Activated CD8-positive, alpha-beta T cell treated with anti-CD3 and anti-CD28 coated beads for 36 hours (primary cell): Measurements from ENCODE around the gene RRAD. TPM values are rescaled to one million over a fixed set of nuclear protein-coding genes. Genes with fewer than 3 reads are reported as not detected.
A peak's percentile ranks its signal among the peaks of the same experiment; 100 is the strongest.

Source experiments
- ATAC-seq: fragments of 200-7000 bp; cut with Tn5 transposase; one replicate; pipeline ENCODE4 v1.10.0; 2021; ENCODE audit warnings: mild to moderate bottlenecking, moderate library complexity
- CTCF ChIA-PET: fragments of 350-600 bp; sonication (Branson Sonifier 250); formaldehyde crosslinking; loops from one replicate; lab custom pipeline; 2021; ENCODE audit warnings: antibody characterized with exemption; lab: Charles Lee
- POLR2A ChIA-PET: fragments of 350-600 bp; sonication (Branson Sonifier 250); formaldehyde crosslinking; loops from one replicate; lab custom pipeline; 2021; ENCODE audit warnings: antibody characterized with exemption; lab: Charles Lee
- DNase-seq: peaks from one replicate; pipeline ENCODE4 v3.0.0-alpha.2; 2020
- H3K27ac Mint-ChIP-seq: one replicate; pipeline ENCODE4 v1.8.0; 2021; ENCODE audit warnings: mild to moderate bottlenecking, mixed read lengths
- H3K27me3 Mint-ChIP-seq: one replicate; pipeline ENCODE4 v1.8.0; 2021; ENCODE audit warnings: mixed read lengths
- H3K36me3 Mint-ChIP-seq: one replicate; pipeline ENCODE4 v1.8.0; 2021; ENCODE audit warnings: low read depth, mixed read lengths
- H3K4me1 Mint-ChIP-seq: one replicate; pipeline ENCODE4 v1.8.0; 2021; ENCODE audit warnings: low read depth, mixed read lengths
- H3K4me3 Mint-ChIP-seq: one replicate; pipeline ENCODE4 v1.8.0; 2021; ENCODE audit warnings: mild to moderate bottlenecking, moderate library complexity, mixed read lengths
- H3K9me3 Mint-ChIP-seq: one replicate; pipeline ENCODE4 v1.8.0; 2021; ENCODE audit warnings: mixed read lengths
- intact Hi-C: fragments of 100-400 bp; cut with micrococcal nuclease; formaldehyde crosslinking; loops from one replicate; pipeline ENCODE4 v1.10.0; 2022
- total RNA-seq, 2 experiments: library from RNA; stranded (reverse); gene quantifications; one replicate each; pipeline ENCODE4 v1.2.3, GENCODE V29; 2021
- TF ChIP-seq, protein P1 (sequence below): fragments of 200-600 bp; IDR thresholded peaks from one replicate; pipeline ENCODE4 v1.8.0; 2022; ENCODE audit warnings: antibody characterized with exemption, mild to moderate bottlenecking

The RRAD gene
- total RNA-seq, 2 experiments from 2014 or later = 0.61 to 1.1 TPM

DNA sequence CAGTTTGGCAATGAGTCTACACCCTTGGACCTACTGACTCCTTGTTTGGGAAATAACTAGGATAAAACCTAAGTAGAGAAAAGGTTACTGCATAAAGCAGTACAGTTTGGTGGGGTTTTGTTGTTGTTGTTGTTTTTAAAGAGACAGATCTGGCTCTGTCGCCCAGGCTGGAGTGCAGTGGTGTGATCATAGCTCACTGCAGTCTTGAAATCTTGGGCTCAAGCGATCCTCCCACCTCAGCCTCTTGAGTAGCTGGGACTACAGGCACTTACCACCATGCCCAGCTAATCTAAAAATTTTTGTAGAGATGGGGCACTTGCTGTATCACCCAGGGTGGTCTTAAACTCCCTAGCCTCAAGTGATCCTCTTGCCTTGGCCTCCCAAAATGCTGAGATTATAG, 43.8 kb downstream of the RRAD start:
- ChIA-PET POLR2A (interaction anchor here (1.0 to 3.3 kb wide), 7 partner anchors 9 to 51 kb away, joined by 3 to 28 read pairs (median 5); no protein-coding TSS in a partner anchor), CTCF (interaction anchor here (0.7 to 5.5 kb wide), 13 partner anchors 9 to 329 kb away, joined by 3 to 40 read pairs (median 4); partner anchors contain the start of genes CKLF, DYNC1LI2 and NAE1)
- intact Hi-C loops = no loop called here
- H3K36me3 Mint-ChIP-seq = peaks cover 34% of the 10 kb centered on the region
- ATAC-seq (no peak), DNase-seq (no peak)
- H3K27me3 Mint-ChIP-seq = no peaks in the 10 kb centered on the region
- peaks cover 5% of the 10 kb centered on the region for H3K9me3 Mint-ChIP-seq
- H3K27ac Mint-ChIP-seq = peak overlapping the region; percentile 34
- peak overlapping the region; percentile 95 for H3K4me3 Mint-ChIP-seq
- TF ChIP-seq, protein P1, sequence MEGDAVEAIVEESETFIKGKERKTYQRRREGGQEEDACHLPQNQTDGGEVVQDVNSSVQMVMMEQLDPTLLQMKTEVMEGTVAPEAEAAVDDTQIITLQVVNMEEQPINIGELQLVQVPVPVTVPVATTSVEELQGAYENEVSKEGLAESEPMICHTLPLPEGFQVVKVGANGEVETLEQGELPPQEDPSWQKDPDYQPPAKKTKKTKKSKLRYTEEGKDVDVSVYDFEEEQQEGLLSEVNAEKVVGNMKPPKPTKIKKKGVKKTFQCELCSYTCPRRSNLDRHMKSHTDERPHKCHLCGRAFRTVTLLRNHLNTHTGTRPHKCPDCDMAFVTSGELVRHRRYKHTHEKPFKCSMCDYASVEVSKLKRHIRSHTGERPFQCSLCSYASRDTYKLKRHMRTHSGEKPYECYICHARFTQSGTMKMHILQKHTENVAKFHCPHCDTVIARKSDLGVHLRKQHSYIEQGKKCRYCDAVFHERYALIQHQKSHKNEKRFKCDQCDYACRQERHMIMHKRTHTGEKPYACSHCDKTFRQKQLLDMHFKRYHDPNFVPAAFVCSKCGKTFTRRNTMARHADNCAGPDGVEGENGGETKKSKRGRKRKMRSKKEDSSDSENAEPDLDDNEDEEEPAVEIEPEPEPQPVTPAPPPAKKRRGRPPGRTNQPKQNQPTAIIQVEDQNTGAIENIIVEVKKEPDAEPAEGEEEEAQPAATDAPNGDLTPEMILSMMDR = no peak
- peaks cover 56% of the 10 kb centered on the region for H3K4me1 Mint-ChIP-seq

DNA sequence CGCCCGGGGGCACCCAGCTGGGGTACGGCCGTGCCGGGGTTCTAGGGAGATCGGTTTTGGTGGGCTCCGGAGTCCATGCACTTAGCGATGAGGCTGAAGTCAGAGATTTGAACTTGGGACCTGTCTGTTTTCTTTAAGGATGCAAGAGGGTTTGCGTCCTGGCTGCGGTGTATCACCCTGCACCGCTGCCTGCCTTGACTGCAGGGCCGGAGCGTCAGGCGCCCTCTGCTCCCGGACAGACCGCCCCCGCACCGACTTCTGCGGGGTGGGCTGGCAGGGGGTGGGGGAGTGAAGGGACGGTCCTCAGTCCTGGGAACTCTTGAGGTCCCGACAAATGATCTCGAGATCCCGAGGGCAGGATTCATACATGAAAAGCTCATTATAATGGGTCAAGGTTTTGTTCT, 44.3 kb downstream of the RRAD start:
- Mint-ChIP-seq H3K4me3 (peak overlapping the region; percentile 95), H3K4me1 (peaks cover 57% of the 10 kb centered on the region), H3K36me3 (peaks cover 37% of the 10 kb centered on the region), H3K9me3 (peaks cover 10% of the 10 kb centered on the region), H3K27ac (peak overlapping the region; percentile 97), H3K27me3 (no peaks in the 10 kb centered on the region)
- TF ChIP-seq, protein P1 = no peak
- ChIA-PET CTCF (interaction anchor here (0.7 to 5.5 kb wide), 14 partner anchors 8 to 329 kb away, joined by 3 to 40 read pairs (median 4); partner anchors contain the start of genes CKLF, DYNC1LI2 and NAE1), POLR2A (interaction anchor here (0.8 to 3.3 kb wide), 12 partner anchors 8 to 102 kb away, joined by 3 to 28 read pairs (median 4); no protein-coding TSS in a partner anchor)
- ATAC-seq = no peak
- DNase-seq = peak; percentile 39
- intact Hi-C loops = no loop called here

DNA sequence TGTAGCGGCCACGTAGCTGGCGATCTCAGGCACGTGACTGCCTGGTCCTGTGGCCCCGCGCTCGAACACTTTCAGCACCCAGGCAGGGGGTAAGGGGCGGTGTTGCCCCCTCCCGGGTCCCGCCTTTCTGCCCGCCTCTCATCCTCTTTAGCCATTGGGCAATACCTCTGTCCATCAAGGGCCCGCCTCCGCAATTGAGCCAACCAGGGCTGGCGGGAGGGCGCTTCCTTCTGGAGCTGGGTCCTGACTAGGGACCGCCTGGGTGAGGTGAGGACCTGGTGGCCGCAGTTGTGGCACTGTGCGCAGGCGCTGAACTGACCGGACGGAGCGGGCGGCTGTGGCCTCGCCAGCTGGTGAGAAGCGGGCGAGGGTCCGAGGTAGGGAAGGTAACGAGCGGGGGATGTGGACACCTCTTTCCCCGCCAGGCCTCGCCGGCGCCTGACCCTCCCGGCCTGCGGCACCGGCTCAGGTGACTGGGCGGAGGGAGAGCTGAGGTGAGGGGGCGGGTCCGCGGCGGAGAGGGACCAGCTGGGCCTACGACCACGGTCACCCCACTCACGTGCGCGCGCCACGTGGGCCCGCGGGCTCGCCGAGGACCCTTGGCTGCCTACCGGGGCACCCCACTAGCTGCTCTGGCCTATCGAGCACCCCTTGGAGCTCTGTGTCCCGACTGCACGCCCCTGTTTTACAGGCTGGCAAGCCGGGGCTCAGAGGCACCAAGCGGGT, 44.9 kb downstream of the RRAD start, which contains the start of gene PDP2:
TSS of gene PDP2 (plus strand) at position 228 of the 726 bp plus-strand sequence. CDS start 3,770 bp downstream, outside the sequence.
- CTCF ChIA-PET = interaction anchor here (0.7 to 5.5 kb wide), 12 partner anchors 8 to 275 kb away, joined by 3 to 40 read pairs (median 4); partner anchors contain the start of genes DYNC1LI2 and NAE1
- Mint-ChIP-seq H3K4me1 (peaks cover 55% of the 10 kb centered on the region), H3K9me3 (peaks cover 11% of the 10 kb centered on the region), H3K36me3 (peaks cover 32% of the 10 kb centered on the region), H3K27me3 (no peaks in the 10 kb centered on the region), H3K27ac (peak within 1 kb of the TSS; percentile 97), H3K4me3 (peak within 1 kb of the TSS; percentile 95)
- TF ChIP-seq, protein P1 = no peak
- intact Hi-C loops = no loop called here
- DNase-seq (peak; percentile 96), ATAC-seq (peak; percentile 90)
- POLR2A ChIA-PET = interaction anchor here (0.6 to 3.3 kb wide), 14 partner anchors 9 to 197 kb away, joined by 3 to 28 read pairs (median 3); partner anchors contain the start of gene NAE1

DNA sequence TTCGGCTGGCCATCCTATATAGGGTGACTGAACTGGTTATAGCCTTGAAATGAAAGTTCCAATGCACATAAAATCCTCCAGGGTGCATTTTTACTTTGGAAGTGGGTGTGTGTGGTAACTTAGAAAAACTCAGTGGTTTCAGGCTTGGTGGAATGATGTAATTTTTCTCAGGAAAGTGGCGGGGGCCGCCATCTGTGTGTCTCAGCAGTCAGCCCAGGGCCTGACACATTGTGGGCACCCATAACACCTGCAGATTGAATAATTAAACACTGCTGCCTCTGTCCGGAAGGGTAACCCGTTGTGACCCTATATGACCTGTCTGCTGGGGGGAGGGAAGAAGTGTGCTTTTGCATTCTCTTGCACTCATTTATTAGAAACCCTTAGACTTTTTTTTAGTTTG, 47.3 kb downstream of the RRAD start:
- intact Hi-C loops = loop anchor here (5.0 kb wide), 1 partner anchor 54 kb away; the partner anchor contains the start of gene CIAO2B
- H3K4me3 Mint-ChIP-seq = peak overlapping the region; percentile 28
- peaks cover 65% of the 10 kb centered on the region for H3K4me1 Mint-ChIP-seq
- CTCF ChIA-PET = interaction anchor here (2.0 to 4.6 kb wide), 2 partner anchors 11 to 47 kb away, joined by 8 to 31 read pairs; partner anchors contain the start of gene NAE1
- peak; percentile 91 for DNase-seq
- peaks cover 18% of the 10 kb centered on the region for H3K36me3 Mint-ChIP-seq
- H3K27ac Mint-ChIP-seq = peak overlapping the region; percentile 80
- H3K27me3 Mint-ChIP-seq = no peaks in the 10 kb centered on the region
- peaks cover 11% of the 10 kb centered on the region for H3K9me3 Mint-ChIP-seq
- peak; percentile 59 for ATAC-seq
- TF ChIP-seq, protein P1 = no peak
- POLR2A ChIA-PET = no interaction called here
